Central memory CD8-positive, alpha-beta T cell (primary cell): Measurements from ENCODE around the gene MRPS22.
A peak's percentile ranks its signal among the peaks of the same experiment; 100 is the strongest.
"Not testable (repeated sequence)": the region's sequence is repeated elsewhere in the genome, so short reads cannot be mapped to it uniquely, and the experiment has no call there.

Source experiments
- ATAC-seq: fragments of 150-1000 bp; cut with Tn5 transposase; replicated peaks from 2 replicates; pipeline ENCODE4 v1.10.0; 2022; ENCODE audit warnings: mild to moderate bottlenecking, moderate FRiP score, moderate number of reproducible peaks; ENCODE audit not compliant: poor library complexity, severe bottlenecking; ENCODE audit errors: extremely low read depth
- DNase-seq, 2 donors: peaks; one replicate each; pipeline ENCODE4 v3.0.0; 2021; ENCODE audit warnings: low spot score in 2 of 2
- H3K27ac Mint-ChIP-seq: one replicate; pipeline ENCODE4 v1.8.0; 2022; ENCODE audit warnings: low read depth, mild to moderate bottlenecking, moderate library complexity, mixed read lengths
- H3K27me3 Mint-ChIP-seq: one replicate; pipeline ENCODE4 v1.8.0; 2022; ENCODE audit warnings: mixed read lengths
- H3K36me3 Mint-ChIP-seq: one replicate; pipeline ENCODE4 v1.8.0; 2022; ENCODE audit warnings: mild to moderate bottlenecking, moderate library complexity, mixed read lengths; ENCODE audit not compliant: insufficient read depth
- H3K4me1 Mint-ChIP-seq: one replicate; pipeline ENCODE4 v1.8.0; 2022; ENCODE audit warnings: mixed read lengths
- H3K4me3 Mint-ChIP-seq: one replicate; pipeline ENCODE4 v1.8.0; 2022; ENCODE audit warnings: mild to moderate bottlenecking, moderate library complexity, mixed read lengths
- H3K9me3 Mint-ChIP-seq: one replicate; pipeline ENCODE4 v1.8.0; 2022; ENCODE audit warnings: mixed read lengths

The MRPS22 gene

DNA sequence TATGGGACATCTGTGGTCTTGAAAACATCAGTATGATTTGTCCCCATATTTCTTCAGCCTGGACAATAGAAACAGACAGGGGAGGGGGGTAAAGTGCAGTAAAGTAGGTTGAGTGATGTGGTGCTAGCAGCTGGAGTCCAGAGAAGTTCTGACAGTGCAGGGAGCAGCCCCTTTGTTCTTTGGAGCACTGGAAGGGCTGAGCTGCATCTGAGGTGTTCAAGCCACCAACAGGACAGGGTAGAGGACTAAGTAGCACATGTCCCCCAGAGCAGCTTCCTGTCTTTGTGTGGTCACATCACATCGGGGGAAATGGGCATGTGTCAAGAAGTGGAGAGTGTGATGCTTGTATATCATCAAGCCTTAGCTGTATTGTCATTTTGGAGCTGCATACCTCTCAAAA is 12.1 kb downstream of the MRPS22 start:
- ATAC-seq (no peak), DNase-seq (no peak)
- peaks cover 16% of the 10 kb centered on the region for H3K4me1 Mint-ChIP-seq
- H3K4me3 Mint-ChIP-seq, result no peak overlapping the region
- H3K36me3 Mint-ChIP-seq, result peaks cover 80% of the 10 kb centered on the region
- H3K27me3 Mint-ChIP-seq, result no peaks in the 10 kb centered on the region
- peak overlapping the region; percentile 19 for H3K27ac Mint-ChIP-seq
- H3K9me3 Mint-ChIP-seq, result no peaks in the 10 kb centered on the region

DNA sequence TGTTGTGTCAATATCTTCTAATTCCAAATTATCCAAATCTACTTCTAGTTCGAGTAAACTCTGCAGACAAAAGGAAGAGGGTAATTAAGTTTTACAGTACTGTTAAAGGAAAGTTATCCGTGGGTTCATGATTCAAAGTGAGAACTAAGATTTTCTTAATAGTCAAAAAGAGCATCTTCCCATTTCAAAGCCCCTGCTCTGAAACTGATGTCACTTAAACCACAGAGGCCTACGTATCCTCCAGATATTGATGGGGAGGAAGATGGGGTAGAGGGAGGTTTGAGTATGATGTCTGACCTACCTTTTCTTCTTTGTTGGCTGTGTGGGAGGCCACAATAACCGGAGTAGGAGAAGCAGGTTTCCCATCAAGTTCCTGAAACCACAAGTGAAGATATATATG is 14.1 kb downstream of the MRPS22 start:
- H3K4me3 Mint-ChIP-seq, result no peak overlapping the region
- H3K27ac Mint-ChIP-seq, result peak overlapping the region; percentile 51
- peaks cover 16% of the 10 kb centered on the region for H3K4me1 Mint-ChIP-seq
- no peak for DNase-seq
- H3K36me3 Mint-ChIP-seq, result peaks cover 72% of the 10 kb centered on the region
- no peaks in the 10 kb centered on the region for H3K27me3 Mint-ChIP-seq
- no peak for ATAC-seq
- no peaks in the 10 kb centered on the region for H3K9me3 Mint-ChIP-seq

DNA sequence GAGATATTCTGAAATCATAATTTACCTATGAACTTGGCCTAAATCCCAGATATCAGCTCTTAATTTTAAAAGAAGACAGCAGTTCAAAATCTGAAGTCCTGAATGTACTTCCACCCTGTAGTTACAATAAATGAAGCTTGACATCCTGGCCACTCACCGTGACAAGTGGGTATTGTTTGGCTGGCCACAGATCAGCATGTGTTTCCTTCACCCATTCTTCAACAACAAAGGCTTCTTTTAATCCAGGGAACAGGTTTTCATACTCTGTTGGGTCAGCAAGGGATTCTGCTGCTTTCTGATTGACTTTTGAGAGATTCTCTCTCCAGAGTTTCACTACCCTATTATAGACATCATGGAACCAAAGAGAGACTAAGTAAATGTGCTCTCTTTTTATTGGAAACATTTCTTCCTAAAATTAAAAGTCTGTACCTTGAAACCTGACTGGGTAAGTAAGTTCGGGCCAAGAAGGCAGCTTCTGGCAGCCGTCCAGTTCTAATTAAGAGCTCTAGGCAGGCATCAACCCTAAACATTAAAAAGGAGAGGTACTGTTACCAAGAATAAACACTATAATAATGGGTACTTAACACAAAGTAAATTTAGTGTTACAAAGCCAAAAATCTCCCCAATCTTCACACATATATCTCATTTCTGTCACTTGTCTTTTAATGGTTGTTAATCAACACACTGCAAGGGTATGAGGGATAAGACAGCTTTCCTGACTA is 15.2 kb downstream of the MRPS22 start:
- Mint-ChIP-seq H3K27ac (no peak overlapping the region), H3K36me3 (peaks cover 76% of the 10 kb centered on the region), H3K4me1 (peaks cover 16% of the 10 kb centered on the region), H3K4me3 (no peak overlapping the region), H3K9me3 (no peaks in the 10 kb centered on the region), H3K27me3 (no peaks in the 10 kb centered on the region)
- no peak for ATAC-seq
- no peak for DNase-seq

DNA sequence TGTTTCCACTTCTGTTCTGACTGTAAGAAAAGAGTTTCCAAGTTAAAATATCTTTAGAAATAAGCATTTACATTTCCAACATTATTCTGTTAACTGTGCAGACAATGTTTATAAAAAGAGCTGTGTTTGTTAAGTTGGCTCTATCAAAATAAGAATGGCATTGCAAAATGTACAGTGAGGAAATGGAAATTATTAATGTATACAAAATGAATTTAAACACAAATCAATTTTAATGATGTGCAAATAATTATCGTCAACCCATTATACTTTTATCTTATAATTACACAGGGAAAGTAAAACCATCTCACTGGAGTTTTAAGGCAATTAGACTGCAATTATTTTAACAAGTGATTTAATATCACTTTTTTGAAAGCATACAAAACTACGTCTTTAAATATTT is 17.5 kb downstream of the MRPS22 start:
- Mint-ChIP-seq H3K4me3 (no peak overlapping the region), H3K36me3 (peaks cover 71% of the 10 kb centered on the region), H3K4me1 (peaks cover 18% of the 10 kb centered on the region), H3K27ac (no peak overlapping the region), H3K9me3 (no peaks in the 10 kb centered on the region), H3K27me3 (no peaks in the 10 kb centered on the region)
- no peak for DNase-seq
- ATAC-seq, result no peak

DNA sequence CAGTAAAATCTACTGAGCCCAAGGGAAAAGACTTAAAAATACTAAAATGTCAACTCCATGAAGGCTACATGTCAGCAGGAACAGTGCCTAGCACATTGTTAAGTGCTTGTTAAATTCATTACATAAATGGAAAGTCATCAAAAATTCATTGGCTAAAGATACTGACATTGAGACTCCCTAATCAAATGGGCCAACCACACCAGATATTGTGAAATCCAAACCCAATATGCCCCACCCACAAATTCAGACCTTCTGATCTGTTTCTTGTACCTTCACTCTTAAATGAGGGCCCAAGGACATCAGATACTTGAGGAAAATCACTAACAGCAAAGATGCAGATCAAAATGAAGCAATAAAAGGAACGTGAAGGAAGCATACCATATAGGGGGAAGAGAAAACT is 20.7 kb downstream of the MRPS22 start:
- peaks cover 18% of the 10 kb centered on the region for H3K4me1 Mint-ChIP-seq
- H3K4me3 Mint-ChIP-seq, result no peak overlapping the region
- H3K9me3 Mint-ChIP-seq, result no peaks in the 10 kb centered on the region
- H3K36me3 Mint-ChIP-seq, result peaks cover 72% of the 10 kb centered on the region
- no peak for ATAC-seq
- no peak for DNase-seq
- no peaks in the 10 kb centered on the region for H3K27me3 Mint-ChIP-seq
- H3K27ac Mint-ChIP-seq, result peak overlapping the region; percentile 1

DNA sequence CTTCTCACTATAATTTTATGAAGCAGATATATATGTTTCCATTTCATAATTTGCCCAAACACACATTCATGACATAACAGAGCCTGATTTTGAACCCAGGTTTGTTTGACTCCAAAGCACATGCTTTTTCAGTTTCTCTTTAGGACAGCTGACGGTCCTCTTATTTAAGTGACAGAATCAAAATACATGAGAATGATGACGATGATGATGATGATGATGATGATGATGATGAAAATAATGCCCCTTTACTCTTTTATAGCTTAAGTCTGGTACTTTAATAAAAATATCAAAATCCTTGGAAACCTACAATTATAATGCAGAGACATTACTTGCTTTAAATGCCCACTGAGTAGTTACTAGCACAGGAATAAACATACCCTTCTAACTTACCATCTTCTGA is 30.3 kb downstream of the MRPS22 start:
- Mint-ChIP-seq H3K27me3 (no peaks in the 10 kb centered on the region), H3K9me3 (no peaks in the 10 kb centered on the region), H3K4me1 (peaks cover 9% of the 10 kb centered on the region), H3K36me3 (peaks cover 73% of the 10 kb centered on the region), H3K4me3 (no peak overlapping the region), H3K27ac (no peak overlapping the region)
- DNase-seq (no peak), ATAC-seq (no peak)

DNA sequence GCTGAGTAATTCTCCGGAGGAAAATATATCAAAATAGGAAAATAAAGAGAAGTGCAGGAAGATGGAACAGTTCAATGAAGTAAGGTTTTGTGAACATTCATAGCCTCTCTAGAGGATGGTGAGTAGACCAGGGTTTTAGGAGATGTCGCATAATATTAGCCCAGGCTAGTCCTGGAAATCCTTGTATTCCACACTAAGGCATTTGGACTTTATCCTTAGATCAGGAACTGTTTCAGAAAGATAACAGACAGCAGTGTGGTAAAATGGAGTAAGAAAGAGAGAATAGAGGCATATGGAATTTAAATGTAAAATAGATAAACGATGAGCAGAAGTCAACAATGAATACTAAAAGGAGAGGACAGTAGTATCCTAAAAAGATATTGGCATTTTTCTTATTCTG is 33.6 kb downstream of the MRPS22 start:
- H3K36me3 Mint-ChIP-seq, result peaks cover 64% of the 10 kb centered on the region
- no peaks in the 10 kb centered on the region for H3K27me3 Mint-ChIP-seq
- ATAC-seq (no peak), DNase-seq (no peak)
- no peak overlapping the region for H3K4me3 Mint-ChIP-seq
- H3K9me3 Mint-ChIP-seq, result no peaks in the 10 kb centered on the region
- H3K4me1 Mint-ChIP-seq, result peaks cover 24% of the 10 kb centered on the region
- peak overlapping the region; percentile 64 for H3K27ac Mint-ChIP-seq

DNA sequence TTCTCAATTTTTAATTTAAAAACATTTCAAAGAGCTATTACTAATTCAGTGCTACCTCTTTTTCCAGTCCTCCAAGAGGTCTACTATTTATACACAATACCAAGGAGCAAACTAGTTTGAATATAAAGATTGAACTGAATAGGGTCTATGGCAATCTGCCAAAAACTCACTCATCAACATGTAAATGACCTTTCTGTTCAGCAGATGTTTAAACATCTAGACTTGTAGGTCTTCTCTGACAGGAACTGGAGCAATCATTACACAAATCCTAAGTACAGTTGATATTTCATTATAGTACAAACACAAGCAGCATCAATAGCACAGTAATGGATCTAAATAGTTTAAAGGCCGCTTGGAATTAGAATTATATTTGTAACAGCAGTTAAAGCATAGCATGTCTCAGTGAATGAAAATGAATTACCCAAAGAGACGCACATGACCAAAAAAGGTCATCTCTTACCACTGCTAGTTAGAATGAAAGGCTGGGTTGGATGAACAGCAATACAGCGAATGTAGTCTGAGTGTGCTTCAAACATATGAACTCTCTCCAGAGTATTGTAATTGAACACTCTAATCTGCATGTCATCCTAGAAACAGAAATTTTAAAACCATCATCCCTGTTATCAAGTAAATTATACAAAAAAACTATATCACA is 34.9 kb downstream of the MRPS22 start:
- no peak for DNase-seq
- Mint-ChIP-seq H3K4me3 (no peak overlapping the region), H3K4me1 (peaks cover 24% of the 10 kb centered on the region), H3K27me3 (no peaks in the 10 kb centered on the region), H3K36me3 (peaks cover 55% of the 10 kb centered on the region), H3K27ac (no peak overlapping the region), H3K9me3 (no peaks in the 10 kb centered on the region)
- ATAC-seq, result no peak

DNA sequence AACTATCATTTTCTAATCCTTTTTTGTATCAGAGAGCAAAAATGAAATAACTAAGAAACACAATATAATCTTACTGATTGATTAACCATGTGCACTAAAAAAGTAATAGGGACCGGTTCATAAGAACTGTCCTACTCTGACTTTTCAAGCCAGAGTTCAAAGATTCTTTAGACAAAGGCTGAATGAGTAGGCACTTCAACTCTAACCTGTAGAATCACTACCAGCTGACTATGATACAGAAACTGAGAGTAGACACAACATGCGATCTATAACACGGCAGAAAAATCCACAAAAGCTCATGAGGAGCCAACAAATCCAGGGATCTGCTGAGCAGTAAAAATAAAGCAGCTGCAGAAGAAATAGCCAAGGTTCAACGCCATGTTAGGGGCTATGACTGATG is 36.8 kb downstream of the MRPS22 start:
- Mint-ChIP-seq H3K36me3 (peaks cover 39% of the 10 kb centered on the region), H3K9me3 (no peaks in the 10 kb centered on the region), H3K4me3 (no peak overlapping the region), H3K4me1 (peaks cover 24% of the 10 kb centered on the region), H3K27ac (peak overlapping the region; percentile 63), H3K27me3 (no peaks in the 10 kb centered on the region)
- ATAC-seq (no peak), DNase-seq (no peak)

DNA sequence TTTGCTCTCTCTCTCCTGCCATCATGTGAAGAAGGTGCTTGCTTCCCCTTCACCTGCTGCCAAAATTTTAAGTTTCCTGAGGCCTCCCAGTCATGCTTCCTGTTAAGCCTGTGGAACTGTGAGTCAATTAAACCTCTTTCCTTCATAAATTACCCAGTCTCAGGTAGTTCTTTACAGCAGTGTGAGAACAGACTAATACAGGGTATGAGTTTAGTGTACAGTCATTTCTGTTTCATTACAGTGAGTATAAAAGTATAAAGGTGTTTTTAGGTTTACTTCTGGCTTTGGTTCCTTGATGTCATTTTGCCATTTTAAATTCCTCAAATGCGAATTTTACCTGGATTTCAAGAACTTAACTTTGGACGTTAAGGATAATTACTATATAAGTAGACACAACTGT is 38.5 kb downstream of the MRPS22 start:
- H3K9me3 Mint-ChIP-seq, H3K27me3 Mint-ChIP-seq, DNase-seq, H3K27ac Mint-ChIP-seq, ATAC-seq, H3K4me3 Mint-ChIP-seq: not testable (repeated sequence)
- Mint-ChIP-seq H3K36me3 (peaks cover 35% of the 10 kb centered on the region), H3K4me1 (peaks cover 35% of the 10 kb centered on the region)

DNA sequence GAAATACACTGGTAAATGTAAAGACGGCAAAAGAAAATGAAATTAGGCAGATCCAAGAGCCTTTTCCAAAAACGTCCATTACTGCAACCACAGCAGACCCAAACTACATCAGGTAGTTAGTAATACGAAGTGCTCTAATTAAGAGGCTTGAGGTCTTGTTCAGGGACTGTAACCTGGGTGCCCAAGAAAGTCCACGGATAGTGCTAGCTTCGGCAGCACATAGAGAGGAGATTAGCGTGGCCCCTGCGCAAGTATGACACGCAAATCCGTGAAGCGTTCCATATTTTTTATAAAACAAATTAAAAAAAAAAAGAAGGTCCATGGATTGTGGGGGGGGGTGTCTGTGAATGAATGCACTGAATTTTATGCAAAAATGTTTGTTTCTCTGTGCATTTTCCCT is 44.3 kb downstream of the MRPS22 start:
- Mint-ChIP-seq H3K9me3 (no peaks in the 10 kb centered on the region), H3K4me1 (peaks cover 43% of the 10 kb centered on the region), H3K4me3 (peak overlapping the region; percentile 86), H3K27me3 (no peaks in the 10 kb centered on the region), H3K36me3 (peaks cover 18% of the 10 kb centered on the region), H3K27ac (peak overlapping the region; percentile 57)
- DNase-seq (no peak), ATAC-seq (no peak)

DNA sequence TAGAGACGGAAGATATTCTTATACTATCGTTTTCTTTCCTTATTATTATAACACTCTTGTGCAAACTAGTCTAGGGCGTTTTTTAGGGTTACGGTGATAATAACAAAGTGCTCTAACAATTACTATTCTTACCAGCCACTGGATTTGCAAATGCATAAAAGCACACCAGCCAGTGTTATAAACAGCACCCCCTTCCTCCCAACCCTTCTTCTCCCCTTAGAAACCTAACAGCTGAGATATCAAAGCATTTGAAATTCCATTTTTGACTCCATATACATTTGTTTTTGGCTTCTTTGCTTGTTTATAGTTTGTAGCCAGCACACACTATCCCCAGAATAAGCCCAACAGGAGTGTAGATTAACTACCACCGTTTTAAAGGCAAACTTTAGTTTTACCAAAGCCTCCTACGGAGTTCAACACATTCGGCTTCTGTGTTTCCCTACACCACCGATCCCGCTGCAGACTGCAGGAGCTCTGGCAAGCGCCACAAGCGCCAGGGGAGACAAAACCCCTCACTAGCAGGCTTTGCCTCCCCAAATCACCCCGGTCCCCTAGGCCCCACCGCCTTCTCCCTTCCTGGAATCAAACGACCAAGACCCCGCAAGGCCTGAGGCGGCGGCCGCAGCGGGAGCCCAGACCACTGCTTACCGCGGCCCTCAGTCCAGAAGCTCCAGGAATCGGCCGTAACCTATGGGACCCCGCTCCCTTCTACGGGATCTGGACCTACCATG is 45.2 kb downstream of the MRPS22 start:
- Mint-ChIP-seq H3K27me3 (no peaks in the 10 kb centered on the region), H3K27ac (peak overlapping the region; percentile 99), H3K36me3 (peaks cover 18% of the 10 kb centered on the region), H3K4me1 (peaks cover 43% of the 10 kb centered on the region), H3K9me3 (no peaks in the 10 kb centered on the region), H3K4me3 (peak overlapping the region; percentile 86)
- no peak for DNase-seq
- peak; percentile 45 for ATAC-seq
